Measurements from ENCODE around the gene CDH22. TPM values are rescaled to one million over a fixed set of nuclear protein-coding genes. Genes with fewer than 3 reads are reported as not detected.

The CDH22 gene
- total RNA-seq, 1 donor from 2014 or later, result 1.7 TPM

GRCh38 chr20:46150943-46151342, 157.4 kb downstream of the CDH22 start:
- H3K27me3 ChIP-seq, result no peaks in the 10 kb centered on the region
- intact Hi-C loops (cut with DNase I), result no loop called here
- H3K4me1 ChIP-seq, result no peaks in the 10 kb centered on the region
- H3K36me3 ChIP-seq, result no peaks in the 10 kb centered on the region
- H3K9me3 ChIP-seq, result no peaks in the 10 kb centered on the region
- no peak overlapping the region for H3K27ac ChIP-seq
- TF ChIP-seq POLR2A (IDR thresholded peaks at IDR 0.05) (no peak), POLR2AphosphoS5 (IDR thresholded peaks at IDR 0.05; ENCODE audit: insufficient read depth in 1 of 2, low read depth in 1 of 2) (no peak), CTCF (IDR thresholded peaks at IDR 0.05) (no peak)
- H3K4me3 ChIP-seq, result no peak overlapping the region
- DNase-seq (ENCODE audit: extremely low spot score in 2 of 2), result no peak

- no peak overlapping the region for H3K4me3 ChIP-seq
- intact Hi-C loops (cut with DNase I), result no loop called here
- no peak for DNase-seq (ENCODE audit: extremely low spot score in 2 of 2)
- H3K36me3 ChIP-seq, result no peaks in the 10 kb centered on the region
- H3K27ac ChIP-seq, result no peak overlapping the region
- TF ChIP-seq POLR2AphosphoS5 (IDR thresholded peaks at IDR 0.05; ENCODE audit: insufficient read depth in 1 of 2, low read depth in 1 of 2) (no peak), CTCF (IDR thresholded peaks at IDR 0.05) (no peak), POLR2A (IDR thresholded peaks at IDR 0.05) (no peak)
- no peaks in the 10 kb centered on the region for H3K4me1 ChIP-seq
- H3K27me3 ChIP-seq, result no peaks in the 10 kb centered on the region
- no peaks in the 10 kb centered on the region for H3K9me3 ChIP-seq
These were observed 159.7 kb downstream of the CDH22 start for GRCh38 chr20:46148313-46149208.

GRCh38 chr20:46145713-46146112, 162.6 kb downstream of the CDH22 start:
- Histone ChIP-seq H3K4me3 (no peak overlapping the region), H3K4me1 (no peaks in the 10 kb centered on the region), H3K27me3 (no peaks in the 10 kb centered on the region), H3K27ac (no peak overlapping the region), H3K36me3 (no peaks in the 10 kb centered on the region), H3K9me3 (no peaks in the 10 kb centered on the region)
- DNase-seq (ENCODE audit: extremely low spot score in 2 of 2), result no peak
- TF ChIP-seq POLR2AphosphoS5 (IDR thresholded peaks at IDR 0.05; ENCODE audit: insufficient read depth in 1 of 2, low read depth in 1 of 2) (no peak), POLR2A (IDR thresholded peaks at IDR 0.05) (no peak), CTCF (IDR thresholded peaks at IDR 0.05) (no peak)
- intact Hi-C loops (cut with DNase I), result no loop called here

- no peaks in the 10 kb centered on the region for H3K27me3 ChIP-seq
- intact Hi-C loops (cut with DNase I), result no loop called here
- H3K9me3 ChIP-seq, result no peaks in the 10 kb centered on the region
These were observed 163.8 kb downstream of the CDH22 start for GRCh38 chr20:46144432-46145025.

More at GRCh38 chr20:46144432-46145025, 163.8 kb downstream of the CDH22 start:
- H3K4me1 ChIP-seq, result peaks cover 3% of the 10 kb centered on the region
- no peak overlapping the region for H3K4me3 ChIP-seq
- DNase-seq (ENCODE audit: extremely low spot score in 2 of 2), result no peak
- H3K27ac ChIP-seq, result no peak overlapping the region
- no peaks in the 10 kb centered on the region for H3K36me3 ChIP-seq
- TF ChIP-seq POLR2AphosphoS5 (IDR thresholded peaks at IDR 0.05; ENCODE audit: insufficient read depth in 1 of 2, low read depth in 1 of 2) (no peak), POLR2A (IDR thresholded peaks at IDR 0.05) (no peak), CTCF (IDR thresholded peaks at IDR 0.05) (no peak)
